ENCODE results near the gene MRC2. TPM values are rescaled to one million over a fixed set of nuclear protein-coding genes. Genes with fewer than 3 reads are reported as not detected.

The MRC2 gene
- total RNA-seq, 1 donor from 2014 or later, result 418 TPM

- Mint-ChIP-seq H3K27me3 (ENCODE audit: unreplicated experiment) (no peaks in the 10 kb centered on the region), H3K9me3 (ENCODE audit: unreplicated experiment) (no peaks in the 10 kb centered on the region), H3K27ac (ENCODE audit: unreplicated experiment) (no peak overlapping the region), H3K4me1 (ENCODE audit: unreplicated experiment) (peaks cover 7% of the 10 kb centered on the region), H3K36me3 (ENCODE audit: unreplicated experiment) (peaks cover 42% of the 10 kb centered on the region), H3K4me3 (ENCODE audit: unreplicated experiment) (no peak overlapping the region)
- no peak for TF ChIP-seq CTCF (IDR thresholded peaks at IDR 0.05)
- no peak for DNase-seq (ENCODE audit: extremely low spot score, unreplicated experiment)
These were observed 46.9 kb downstream of the MRC2 start for GRCh38 chr17:62674363-62674739.

GRCh38 chr17:62674841-62675240, 47.4 kb downstream of the MRC2 start:
- Mint-ChIP-seq H3K27ac (ENCODE audit: unreplicated experiment) (peak overlapping the region; percentile 27), H3K27me3 (ENCODE audit: unreplicated experiment) (no peaks in the 10 kb centered on the region), H3K36me3 (ENCODE audit: unreplicated experiment) (peaks cover 42% of the 10 kb centered on the region), H3K4me1 (ENCODE audit: unreplicated experiment) (peaks cover 7% of the 10 kb centered on the region), H3K4me3 (ENCODE audit: unreplicated experiment) (no peak overlapping the region), H3K9me3 (ENCODE audit: unreplicated experiment) (no peaks in the 10 kb centered on the region)
- no peak for DNase-seq (ENCODE audit: extremely low spot score, unreplicated experiment)
- TF ChIP-seq CTCF (IDR thresholded peaks at IDR 0.05), result no peak

GRCh38 chr17:62675260-62675659, 47.8 kb downstream of the MRC2 start:
- peaks cover 38% of the 10 kb centered on the region for H3K36me3 Mint-ChIP-seq (ENCODE audit: unreplicated experiment)

GRCh38 chr17:62675701-62676100, 48.2 kb downstream of the MRC2 start:
- peaks cover 37% of the 10 kb centered on the region for H3K36me3 Mint-ChIP-seq (ENCODE audit: unreplicated experiment)
- H3K4me1 Mint-ChIP-seq (ENCODE audit: unreplicated experiment), result peaks cover 7% of the 10 kb centered on the region
- no peaks in the 10 kb centered on the region for H3K27me3 Mint-ChIP-seq (ENCODE audit: unreplicated experiment)
- no peak overlapping the region for H3K27ac Mint-ChIP-seq (ENCODE audit: unreplicated experiment)
- no peak overlapping the region for H3K4me3 Mint-ChIP-seq (ENCODE audit: unreplicated experiment)
- H3K9me3 Mint-ChIP-seq (ENCODE audit: unreplicated experiment), result no peaks in the 10 kb centered on the region
- DNase-seq (ENCODE audit: extremely low spot score, unreplicated experiment), result no peak
- TF ChIP-seq CTCF (IDR thresholded peaks at IDR 0.05), result no peak

More at GRCh38 chr17:62675260-62675659, 47.8 kb downstream of the MRC2 start:
- no peak for TF ChIP-seq CTCF (IDR thresholded peaks at IDR 0.05)
- Mint-ChIP-seq H3K27ac (ENCODE audit: unreplicated experiment) (no peak overlapping the region), H3K27me3 (ENCODE audit: unreplicated experiment) (no peaks in the 10 kb centered on the region), H3K9me3 (ENCODE audit: unreplicated experiment) (no peaks in the 10 kb centered on the region), H3K4me1 (ENCODE audit: unreplicated experiment) (peaks cover 7% of the 10 kb centered on the region), H3K4me3 (ENCODE audit: unreplicated experiment) (no peak overlapping the region)
- DNase-seq (ENCODE audit: extremely low spot score, unreplicated experiment), result no peak

GRCh38 chr17:62676231-62676943, 48.9 kb downstream of the MRC2 start:
- no peak for TF ChIP-seq CTCF (IDR thresholded peaks at IDR 0.05)
- Mint-ChIP-seq H3K27ac (ENCODE audit: unreplicated experiment) (no peak overlapping the region), H3K4me3 (ENCODE audit: unreplicated experiment) (no peak overlapping the region), H3K27me3 (ENCODE audit: unreplicated experiment) (no peaks in the 10 kb centered on the region), H3K9me3 (ENCODE audit: unreplicated experiment) (no peaks in the 10 kb centered on the region), H3K4me1 (ENCODE audit: unreplicated experiment) (peaks cover 6% of the 10 kb centered on the region), H3K36me3 (ENCODE audit: unreplicated experiment) (peaks cover 35% of the 10 kb centered on the region)
- no peak for DNase-seq (ENCODE audit: extremely low spot score, unreplicated experiment)
